H9 (cell line): ENCODE measurements around the gene TM9SF2. TPM values are rescaled to one million over a fixed set of nuclear protein-coding genes. Genes with fewer than 3 reads are reported as not detected.

ENCODE experiments used
- DNase-seq: peaks from one replicate; pipeline ENCODE4 v3.0.0-alpha.2; 2017
- H2AFZ ChIP-seq: one replicate; pipeline ENCODE4 v1.6.1; 2013; ENCODE audit warnings: mild to moderate bottlenecking, low read length, control low read depth, moderate library complexity
- H2AK5ac ChIP-seq: 2 replicates; pipeline ENCODE4 v1.6.1; 2013; ENCODE audit warnings: low read length, control low read depth, mixed read lengths; ENCODE audit not compliant: insufficient read length
- H2BK120ac ChIP-seq: one replicate; pipeline ENCODE4 v1.6.1; 2013; ENCODE audit warnings: low read depth, mild to moderate bottlenecking, low read length, control low read depth, inconsistent platforms; ENCODE audit not compliant: poor library complexity, severe bottlenecking
- H2BK12ac ChIP-seq: 2 replicates; pipeline ENCODE4 v1.6.1; 2013; ENCODE audit warnings: low read length, control low read depth, mixed read lengths, low read depth; ENCODE audit not compliant: insufficient read length
- H2BK15ac ChIP-seq: 2 replicates; pipeline ENCODE4 v1.6.1; 2013; ENCODE audit warnings: low read depth, low read length, control low read depth
- H2BK20ac ChIP-seq: one replicate; pipeline ENCODE4 v1.6.1; 2013; ENCODE audit warnings: low read depth, mild to moderate bottlenecking, low read length, control low read depth, inconsistent platforms; ENCODE audit not compliant: poor library complexity, severe bottlenecking
- H2BK5ac ChIP-seq: 2 replicates; pipeline ENCODE4 v1.6.1; 2013; ENCODE audit warnings: low read length, control low read depth, mixed read lengths; ENCODE audit not compliant: insufficient read length
- H3K14ac ChIP-seq: 2 replicates; pipeline ENCODE4 v1.6.1; 2013; ENCODE audit warnings: low read length, control low read depth; ENCODE audit not compliant: insufficient read depth
- H3K18ac ChIP-seq: 2 replicates; pipeline ENCODE4 v1.6.1; 2013; ENCODE audit warnings: low read depth, mild to moderate bottlenecking, mixed read lengths, low read length, control low read depth; ENCODE audit not compliant: insufficient read length
- H3K23ac ChIP-seq: 2 replicates; pipeline ENCODE4 v1.6.1; 2013; ENCODE audit warnings: low read length, control low read depth, mixed read lengths, low read depth; ENCODE audit not compliant: insufficient read length
- H3K23me2 ChIP-seq: 2 replicates; pipeline ENCODE4 v1.6.1; 2013; ENCODE audit warnings: low read depth, mild to moderate bottlenecking, mixed read lengths, low read length, control low read depth; ENCODE audit not compliant: insufficient read length, poor library complexity, severe bottlenecking
- H3K27ac ChIP-seq: 2 replicates; pipeline ENCODE4 v1.5.1; 2013; ENCODE audit warnings: low read length, control low read depth, mixed read lengths, low read depth; ENCODE audit not compliant: insufficient read length
- H3K27me3 ChIP-seq: 2 replicates; pipeline ENCODE4 v1.6.1; 2013; ENCODE audit warnings: low read length, control low read depth, inconsistent platforms; ENCODE audit not compliant: insufficient read depth
- H3K4ac ChIP-seq: 2 replicates; pipeline ENCODE4 v1.6.1; 2013; ENCODE audit warnings: low read depth, mild to moderate bottlenecking, control low read depth, inconsistent platforms, low read length, moderate library complexity
- H3K4me1 ChIP-seq: 2 replicates; pipeline ENCODE4 v1.6.1; 2013; ENCODE audit warnings: low read length, control low read depth, inconsistent platforms; ENCODE audit not compliant: insufficient read depth
- H3K4me2 ChIP-seq: 2 replicates; pipeline ENCODE4 v1.6.1; 2013; ENCODE audit warnings: low read length, control low read depth, mixed read lengths; ENCODE audit not compliant: insufficient read length, insufficient read depth
- H3K56ac ChIP-seq: 2 replicates; pipeline ENCODE4 v1.6.1; 2013; ENCODE audit warnings: low read depth, mild to moderate bottlenecking, mixed read lengths, low read length, control low read depth; ENCODE audit not compliant: insufficient read length
- H3K79me1 ChIP-seq: 2 replicates; pipeline ENCODE4 v1.6.1; 2013; ENCODE audit warnings: low read depth, mild to moderate bottlenecking, moderate library complexity, low read length, control low read depth, inconsistent platforms; ENCODE audit not compliant: insufficient read depth, poor library complexity, severe bottlenecking
- H3K79me2 ChIP-seq: 2 replicates; pipeline ENCODE4 v1.6.1; 2013; ENCODE audit warnings: low read length, control low read depth, inconsistent platforms; ENCODE audit not compliant: insufficient read depth
- H3K9ac ChIP-seq: 2 replicates; pipeline ENCODE4 v1.6.1; 2013; ENCODE audit warnings: low read length, control low read depth, mixed read lengths; ENCODE audit not compliant: insufficient read length; ENCODE audit errors: extremely low read depth
- H3K9me3 ChIP-seq: one replicate; pipeline ENCODE4 v1.6.1; 2013; ENCODE audit warnings: low read depth, low read length, inconsistent platforms; ENCODE audit not compliant: control insufficient read depth
- H3T11ph ChIP-seq: one replicate; pipeline ENCODE4 v1.6.1; 2013; ENCODE audit warnings: mild to moderate bottlenecking, low read length, control low read depth, inconsistent platforms
- H4K20me1 ChIP-seq: one replicate; pipeline ENCODE4 v1.6.1; 2013; ENCODE audit not compliant: control insufficient read depth, insufficient read length, insufficient read depth
- H4K5ac ChIP-seq: 2 replicates; pipeline ENCODE4 v1.6.1; 2013; ENCODE audit warnings: low read depth, mild to moderate bottlenecking, mixed read lengths, low read length, control low read depth; ENCODE audit not compliant: insufficient read length
- H4K8ac ChIP-seq: replicated peaks from 2 replicates; pipeline ENCODE4 v1.6.1; 2013; ENCODE audit warnings: low read length, control low read depth, mixed read lengths, low read depth; ENCODE audit not compliant: insufficient read length
- H4K91ac ChIP-seq: 2 replicates; pipeline ENCODE4 v1.6.1; 2013; ENCODE audit warnings: low read depth, mild to moderate bottlenecking, moderate library complexity, mixed read lengths, low read length, control low read depth; ENCODE audit not compliant: insufficient read length
- H3K27ac Mint-ChIP-seq, 3 experiments: 2 replicates in 2 of 3; 3 replicates in 1 of 3; pipeline ENCODE4 v1.8.0; 2020 to 2021; ENCODE audit warnings: mixed read lengths in 3 of 3, mild to moderate bottlenecking in 1 of 3, moderate library complexity in 1 of 3
- H3K27me3 Mint-ChIP-seq: 2 replicates; pipeline ENCODE4 v1.8.0; 2021; ENCODE audit warnings: low read depth, mild to moderate bottlenecking, moderate library complexity, mixed read lengths
- H3K36me3 Mint-ChIP-seq, 3 experiments: 2 replicates in 2 of 3; 3 replicates in 1 of 3; pipeline ENCODE4 v1.8.0; 2020 to 2021; ENCODE audit warnings: low read depth in 3 of 3, mixed read lengths in 3 of 3; ENCODE audit not compliant: insufficient read depth in 1 of 3
- H3K4me1 Mint-ChIP-seq, 2 experiments: 2 replicates each; pipeline ENCODE4 v1.8.0; 2020; ENCODE audit warnings: mixed read lengths in 2 of 2
- H3K4me3 Mint-ChIP-seq, 2 experiments: 2 replicates in 1 of 2; 3 replicates in 1 of 2; pipeline ENCODE4 v1.8.0; 2020 to 2021; ENCODE audit warnings: mild to moderate bottlenecking in 2 of 2, mixed read lengths in 2 of 2, moderate library complexity in 1 of 2
- H3K9me3 Mint-ChIP-seq, 2 experiments: 2 replicates in 1 of 2; 3 replicates in 1 of 2; pipeline ENCODE4 v1.8.0; 2020; ENCODE audit warnings: mild to moderate bottlenecking in 2 of 2, mixed read lengths in 2 of 2, moderate library complexity in 1 of 2
- CTCF ChIP-seq: fragments of 200-600 bp; sonication (generic); conservative IDR thresholded peaks from 3 replicates; pipeline ENCODE4 v1.8.0; 2021; ENCODE audit warnings: antibody characterized with exemption, mild to moderate bottlenecking
- WGBS: extraction: QIAGEN DNeasy Blood & Tissue Kit; methylation state at CpG from one replicate; pipeline ENCODE4 v1.1.7; 2013; ENCODE audit warnings: missing lambda C conversion rate, low lambda C conversion rate, mixed read lengths; ENCODE audit not compliant: insufficient read length; ENCODE audit errors: extremely low coverage; 5-methylcytosine and 5-hydroxymethylcytosine counted together
- total RNA-seq: library from RNA; stranded (reverse); gene quantifications from 2 replicates; pipeline ENCODE4 v1.2.1, GENCODE V29; 2021

TM9SF2 gene
- total RNA-seq, 1 experiment from 2014 or later: 86.1 TPM

- Histone ChIP-seq H3K27me3 (no peaks in the 10 kb centered on the region), H3K79me1 (no peaks in the 10 kb centered on the region), H3T11ph (no peak overlapping the region), H3K56ac (no peak overlapping the region), H2BK15ac (no peak overlapping the region), H3K27ac (no peak overlapping the region), H2BK5ac (no peak overlapping the region), H3K23ac (no peak overlapping the region), H3K9me3 (no peaks in the 10 kb centered on the region), H3K23me2 (no peaks in the 10 kb centered on the region), H3K9ac (no peak overlapping the region), H3K18ac (peak overlapping the region; percentile 19), H2BK12ac (no peak overlapping the region), H3K4me1 (peaks cover 6% of the 10 kb centered on the region; the same call in 1 of the 2 replicates), H3K79me2 (no peaks in the 10 kb centered on the region), H3K4me2 (no peak overlapping the region), H2BK120ac (no peak overlapping the region), H4K20me1 (peaks cover 4% of the 10 kb centered on the region), H4K91ac (no peak overlapping the region), H4K5ac (peak overlapping the region; percentile 79), H4K8ac (no peak overlapping the region), H2AK5ac (no peak overlapping the region), H3K14ac (no peak overlapping the region), H2AFZ (no peak overlapping the region), H2BK20ac (no peak overlapping the region), H3K4ac (no peak overlapping the region)
- H3K4me3 Mint-ChIP-seq: 0 out of 5 replicates have a peak overlapping the region, but pooled peaks of 1 of the 2 experiments have one; percentile 20
- H3K27ac Mint-ChIP-seq: peak overlapping the region in 2 of 3 experiments; percentile 82 to 97; a peak in 3 of 7 replicates
- H3K27me3 Mint-ChIP-seq: no peaks in the 10 kb centered on the region
- no CpG with 5 or more reads among the region's 5 CpGs for WGBS
- TF ChIP-seq CTCF: no peak
- H3K9me3 Mint-ChIP-seq: peaks cover 0 to 7% of the 10 kb centered on the region in 2 experiments; a peak in 2 of 5 replicates
- peaks cover 16 to 23% of the 10 kb centered on the region in 2 experiments for H3K4me1 Mint-ChIP-seq
- H3K36me3 Mint-ChIP-seq: no peaks in the 10 kb centered on the region
- no peak for DNase-seq
These were observed 24.6 kb upstream of the TM9SF2 start for GRCh38 chr13:99476648-99477047.
